OCI-LY1 (cell line): ENCODE data around the gene DTX3L.

Experiments
- EZH2 ChIP-seq: fragments of 200-600 bp; sonication (generic), shearing (Covaris generic); IDR thresholded peaks from 2 replicates; pipeline ENCODE4 v1.8.0; 2017; ENCODE audit warnings: borderline replicate concordance, mixed run types, mild to moderate bottlenecking, antibody characterized with exemption, low read length, moderate library complexity, mixed read lengths
- TF ChIP-seq, protein P1 (sequence below): fragments of 200-600 bp; sonication (generic), shearing (Covaris generic); IDR thresholded peaks from 2 replicates; pipeline ENCODE4 v1.5.1; 2017; ENCODE audit warnings: mild to moderate bottlenecking, antibody characterized with exemption, low read length, moderate library complexity, mixed read lengths

DNA sequence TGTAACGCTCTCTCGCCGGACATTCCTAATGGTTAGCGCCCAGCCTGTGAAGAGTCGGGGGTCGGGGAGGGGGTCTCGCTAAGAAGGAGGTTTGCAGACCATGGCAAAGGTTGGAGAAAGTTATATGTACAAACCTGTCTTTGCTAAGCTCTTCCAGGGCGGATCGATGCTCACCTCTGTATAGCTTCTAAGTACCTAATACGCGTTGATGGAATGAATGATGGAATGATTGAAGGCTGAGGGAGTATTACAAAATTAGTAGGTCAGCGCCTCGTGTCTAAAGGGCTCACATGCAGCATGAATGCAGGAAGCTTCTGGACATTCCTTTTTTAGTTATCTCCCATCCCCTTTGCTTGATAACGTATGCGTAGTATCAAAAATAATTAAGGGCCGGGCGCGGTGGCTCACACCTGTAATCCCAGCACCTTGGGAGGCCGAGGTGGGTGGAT, 49.1 kb upstream of the DTX3L start:
- TF ChIP-seq, protein P1, sequence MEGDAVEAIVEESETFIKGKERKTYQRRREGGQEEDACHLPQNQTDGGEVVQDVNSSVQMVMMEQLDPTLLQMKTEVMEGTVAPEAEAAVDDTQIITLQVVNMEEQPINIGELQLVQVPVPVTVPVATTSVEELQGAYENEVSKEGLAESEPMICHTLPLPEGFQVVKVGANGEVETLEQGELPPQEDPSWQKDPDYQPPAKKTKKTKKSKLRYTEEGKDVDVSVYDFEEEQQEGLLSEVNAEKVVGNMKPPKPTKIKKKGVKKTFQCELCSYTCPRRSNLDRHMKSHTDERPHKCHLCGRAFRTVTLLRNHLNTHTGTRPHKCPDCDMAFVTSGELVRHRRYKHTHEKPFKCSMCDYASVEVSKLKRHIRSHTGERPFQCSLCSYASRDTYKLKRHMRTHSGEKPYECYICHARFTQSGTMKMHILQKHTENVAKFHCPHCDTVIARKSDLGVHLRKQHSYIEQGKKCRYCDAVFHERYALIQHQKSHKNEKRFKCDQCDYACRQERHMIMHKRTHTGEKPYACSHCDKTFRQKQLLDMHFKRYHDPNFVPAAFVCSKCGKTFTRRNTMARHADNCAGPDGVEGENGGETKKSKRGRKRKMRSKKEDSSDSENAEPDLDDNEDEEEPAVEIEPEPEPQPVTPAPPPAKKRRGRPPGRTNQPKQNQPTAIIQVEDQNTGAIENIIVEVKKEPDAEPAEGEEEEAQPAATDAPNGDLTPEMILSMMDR, result no peak
- TF ChIP-seq EZH2, result no peak
